GM12801 (cell line): ENCODE measurements around the gene ZBTB46.

Experiments used
- TF ChIP-seq, protein P1 (sequence below): IDR thresholded peaks from one replicate; pipeline ENCODE4 v1.5.1; 2011; ENCODE audit warnings: control low read depth; ENCODE audit not compliant: insufficient read length; ENCODE audit errors: extremely low read depth

ZBTB46 gene

DNA sequence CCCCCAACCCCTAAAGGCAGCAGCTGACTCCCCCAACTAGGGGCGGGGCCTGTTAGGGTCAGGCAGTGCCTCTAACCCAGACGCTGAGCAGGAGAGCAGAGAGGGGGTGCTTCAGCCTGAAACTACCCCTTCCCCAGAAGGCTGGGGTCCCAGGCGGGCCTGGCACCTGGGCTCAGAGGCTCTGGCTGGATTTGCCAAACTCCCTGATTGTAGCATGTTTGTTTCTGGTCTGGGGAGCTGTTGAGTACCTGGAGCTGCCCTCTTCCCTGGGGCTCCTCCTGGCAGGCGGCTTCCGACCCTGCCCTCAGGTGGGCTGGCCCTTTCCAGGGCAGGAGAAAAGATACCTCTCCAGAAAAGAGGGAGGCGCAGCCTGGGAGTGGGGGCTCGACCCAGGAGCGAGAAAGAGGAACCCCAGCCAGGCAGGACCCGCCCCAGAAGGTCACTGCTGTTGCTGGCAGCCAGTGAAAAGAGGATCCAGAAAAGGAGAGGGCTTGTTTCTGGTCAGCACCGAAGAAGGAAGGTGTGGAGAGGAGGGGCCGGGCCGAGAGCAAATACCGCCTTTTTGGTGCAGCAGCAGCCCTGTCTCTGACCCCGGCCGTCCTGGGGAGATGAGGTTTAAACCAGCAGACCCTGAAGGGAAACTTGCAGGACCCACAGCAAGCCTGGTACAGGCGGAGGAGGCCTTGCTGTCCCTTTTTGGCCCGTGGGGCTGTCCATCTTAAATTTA is 29.4 kb upstream of the ZBTB46 start:
- TF ChIP-seq, protein P1, sequence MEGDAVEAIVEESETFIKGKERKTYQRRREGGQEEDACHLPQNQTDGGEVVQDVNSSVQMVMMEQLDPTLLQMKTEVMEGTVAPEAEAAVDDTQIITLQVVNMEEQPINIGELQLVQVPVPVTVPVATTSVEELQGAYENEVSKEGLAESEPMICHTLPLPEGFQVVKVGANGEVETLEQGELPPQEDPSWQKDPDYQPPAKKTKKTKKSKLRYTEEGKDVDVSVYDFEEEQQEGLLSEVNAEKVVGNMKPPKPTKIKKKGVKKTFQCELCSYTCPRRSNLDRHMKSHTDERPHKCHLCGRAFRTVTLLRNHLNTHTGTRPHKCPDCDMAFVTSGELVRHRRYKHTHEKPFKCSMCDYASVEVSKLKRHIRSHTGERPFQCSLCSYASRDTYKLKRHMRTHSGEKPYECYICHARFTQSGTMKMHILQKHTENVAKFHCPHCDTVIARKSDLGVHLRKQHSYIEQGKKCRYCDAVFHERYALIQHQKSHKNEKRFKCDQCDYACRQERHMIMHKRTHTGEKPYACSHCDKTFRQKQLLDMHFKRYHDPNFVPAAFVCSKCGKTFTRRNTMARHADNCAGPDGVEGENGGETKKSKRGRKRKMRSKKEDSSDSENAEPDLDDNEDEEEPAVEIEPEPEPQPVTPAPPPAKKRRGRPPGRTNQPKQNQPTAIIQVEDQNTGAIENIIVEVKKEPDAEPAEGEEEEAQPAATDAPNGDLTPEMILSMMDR, result no peak

DNA sequence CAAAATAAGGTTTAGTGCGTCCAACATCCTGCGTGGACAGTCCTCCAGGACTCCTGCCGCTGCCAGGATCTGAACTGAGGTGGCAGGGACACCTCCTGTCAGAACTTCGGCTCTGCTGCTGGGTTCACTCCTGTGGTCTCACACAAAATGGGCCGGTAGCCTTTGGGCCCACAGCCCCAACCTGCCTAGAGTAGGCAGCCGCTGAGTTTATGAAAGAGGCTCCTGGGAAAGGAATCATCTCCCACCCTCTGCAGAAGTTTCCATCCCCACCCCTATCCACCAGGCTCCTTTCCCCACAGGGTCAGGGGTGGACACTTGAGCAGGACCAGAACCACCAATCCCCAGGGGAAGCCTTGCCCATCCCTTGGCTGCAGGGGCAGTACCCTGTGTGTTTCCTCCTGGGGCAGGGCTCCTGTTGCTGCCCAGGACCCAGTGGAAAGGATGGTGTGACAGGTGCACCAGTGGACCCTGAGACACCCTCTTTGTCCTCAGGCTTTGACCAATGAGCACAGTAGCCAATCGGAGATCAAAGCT is 28.2 kb upstream of the ZBTB46 start:
- TF ChIP-seq, protein P1, result no peak

DNA sequence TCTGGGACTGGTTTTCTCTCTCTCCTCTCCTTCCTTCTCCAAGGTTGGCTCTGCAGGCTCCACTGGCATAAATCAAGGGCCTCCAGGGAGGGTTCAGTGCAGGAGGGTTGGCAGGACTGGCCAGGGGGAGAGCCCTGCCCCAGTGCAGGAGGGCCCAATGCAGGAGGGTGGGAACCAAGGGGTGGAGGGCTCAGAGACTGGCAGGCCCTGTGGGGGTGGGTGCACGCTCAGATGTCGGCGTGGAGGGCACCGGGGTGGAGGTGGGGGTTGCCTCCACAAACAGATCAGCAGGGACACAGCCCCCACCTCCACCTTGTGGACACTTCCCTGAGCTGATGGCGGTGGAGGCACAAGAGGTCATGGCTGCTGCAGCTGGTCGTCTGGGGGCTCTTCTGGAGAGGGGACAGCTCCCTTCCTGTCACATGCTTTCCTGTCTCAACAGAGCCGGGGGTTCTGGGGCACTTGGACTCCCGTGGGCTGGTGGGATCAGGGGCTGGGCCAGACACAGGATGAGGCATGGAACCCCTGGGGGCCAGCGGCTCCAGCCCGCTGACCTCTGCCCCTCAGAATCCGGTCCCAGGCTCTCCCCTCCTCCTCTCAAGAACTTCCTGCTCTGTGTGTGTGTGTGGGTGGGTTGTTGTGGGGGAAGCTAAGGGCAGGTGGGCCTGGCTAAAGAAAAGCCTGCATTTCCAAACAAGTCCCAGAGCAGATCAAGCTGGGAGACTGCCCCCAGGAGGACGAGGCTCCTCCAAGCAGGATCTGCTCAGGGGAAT is 27.5 kb upstream of the ZBTB46 start:
- TF ChIP-seq, protein P1, result no peak

DNA sequence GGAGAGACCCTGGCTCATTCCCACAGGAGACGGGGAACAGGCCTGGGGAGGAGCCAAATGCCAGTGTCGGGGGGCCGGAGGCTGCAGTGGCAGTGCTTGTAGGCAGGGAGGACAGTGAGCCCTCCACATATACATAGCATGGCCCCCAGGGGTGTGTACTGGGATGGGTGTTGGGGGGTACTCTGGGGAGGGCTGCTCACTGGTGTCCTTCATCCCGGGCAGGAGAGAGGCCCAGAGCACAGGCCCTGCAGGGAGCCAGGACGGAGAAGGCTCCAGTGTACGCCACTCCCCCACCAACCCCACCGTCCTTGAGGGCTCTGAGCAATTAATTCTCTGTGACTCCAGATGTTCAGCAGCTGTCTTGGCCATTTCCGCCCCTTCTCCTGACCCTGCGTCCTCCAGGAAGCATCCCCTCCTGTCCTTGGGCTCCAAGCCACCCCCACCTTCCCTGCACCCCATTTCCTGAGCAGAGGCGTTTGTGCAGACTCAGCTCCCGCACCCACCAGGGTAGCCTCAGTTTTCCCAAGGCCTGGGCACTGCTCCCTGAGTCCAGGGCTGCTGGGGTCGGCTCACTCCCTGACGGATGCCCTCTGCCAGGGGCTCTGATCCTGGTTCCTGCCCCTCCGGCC is 26.8 kb upstream of the ZBTB46 start:
- TF ChIP-seq, protein P1, result no peak

DNA sequence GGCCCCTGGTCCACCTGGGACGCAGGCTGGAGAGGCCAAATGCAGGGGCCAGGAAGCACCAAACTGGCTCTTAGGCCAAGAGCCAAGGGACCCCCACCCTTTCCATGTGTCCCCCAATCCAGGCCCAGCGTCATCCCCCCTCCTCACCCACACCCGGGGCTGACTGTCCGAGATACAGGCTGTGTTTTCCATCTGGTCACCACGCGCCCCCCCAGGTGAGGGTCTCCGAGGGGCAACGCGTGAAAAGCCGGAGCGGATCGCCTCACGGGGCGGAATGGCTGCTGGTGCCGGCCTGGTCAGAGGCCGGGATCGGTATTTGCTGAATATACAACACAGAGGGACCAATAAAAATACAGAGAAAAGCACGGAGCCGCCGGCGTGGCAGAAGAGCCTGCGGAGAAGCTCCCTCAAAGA is 25.0 kb upstream of the ZBTB46 start:
- TF ChIP-seq, protein P1, result no peak

DNA sequence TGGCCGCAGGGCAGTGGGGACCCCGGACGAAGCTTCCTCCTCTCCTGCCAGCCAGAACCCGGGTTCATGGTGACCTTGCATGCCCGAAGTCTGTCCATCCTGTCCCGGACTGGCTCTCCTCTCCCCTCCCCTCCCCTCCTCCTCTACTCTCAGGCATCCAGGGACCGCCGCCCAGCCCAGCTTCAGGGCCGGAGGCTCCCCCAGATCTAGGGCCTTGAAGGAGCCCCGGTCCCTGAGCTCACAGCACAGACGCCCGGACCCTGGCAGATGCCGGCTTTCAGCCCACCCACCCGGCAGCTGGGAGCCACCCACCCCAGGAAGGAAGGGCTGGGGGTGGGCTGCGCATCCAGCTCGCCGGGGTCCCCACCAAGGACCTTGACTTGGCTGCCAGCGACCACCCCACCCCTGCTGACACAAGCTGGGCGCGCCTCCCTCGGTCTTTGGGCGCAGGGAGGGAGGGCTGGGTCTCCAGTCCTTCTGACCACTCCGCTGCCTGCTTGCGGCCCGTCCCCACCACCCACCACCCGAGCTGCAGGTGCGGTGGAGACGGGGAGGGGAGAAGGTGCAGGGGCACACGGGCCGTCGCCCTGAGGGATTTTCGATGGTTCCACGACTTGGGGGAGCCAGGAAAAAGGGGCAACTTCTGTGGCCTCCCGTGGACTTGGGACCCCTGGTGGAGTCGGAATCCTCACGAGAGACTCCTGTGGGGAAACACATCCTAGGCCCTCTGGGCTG is 24.5 kb upstream of the ZBTB46 start:
- TF ChIP-seq, protein P1, result no peak
